Measurements from ENCODE around the gene CNBP.

CNBP gene

DNA sequence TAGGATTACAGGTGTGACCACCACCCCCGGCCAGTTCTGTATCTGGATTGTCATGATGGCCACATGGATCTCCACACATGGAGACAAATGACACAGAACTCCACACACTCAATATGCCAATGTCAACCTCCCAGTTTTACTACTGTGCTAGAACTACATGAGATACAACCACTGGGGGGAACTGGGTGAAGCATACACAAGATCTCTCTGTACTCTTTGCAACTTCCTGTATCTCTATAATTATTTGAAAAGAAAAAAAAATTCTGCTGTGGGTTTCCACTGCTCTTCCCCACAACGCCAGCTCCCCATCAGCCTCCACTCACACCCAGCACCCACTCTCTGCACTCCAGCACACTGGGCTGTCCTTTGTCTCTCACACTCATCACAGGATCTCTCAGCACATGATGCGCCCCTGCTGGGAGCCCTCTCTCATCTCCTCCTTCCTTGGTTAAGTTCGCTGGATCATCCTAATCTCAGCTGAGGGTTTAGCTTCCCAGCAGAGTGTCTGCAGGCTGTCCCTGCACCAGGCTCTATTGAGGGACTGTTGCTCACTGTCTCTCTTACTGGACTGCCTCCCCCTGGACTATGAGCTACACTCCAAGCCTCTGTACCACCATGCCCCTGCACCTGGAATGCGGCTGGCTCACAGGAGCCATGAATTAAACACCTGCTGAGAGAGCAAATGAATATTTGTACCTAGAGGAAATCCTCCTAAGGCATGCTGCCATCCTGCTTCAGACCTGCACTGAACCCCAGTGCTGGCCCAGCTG lies 51.4 kb downstream of the CNBP start:
- DNase-seq: peak in 1 of 56 donors; percentile 36

GRCh38 chr3:129131465-129132088 lies 52.1 kb downstream of the CNBP start:
- DNase-seq: no peak

DNA sequence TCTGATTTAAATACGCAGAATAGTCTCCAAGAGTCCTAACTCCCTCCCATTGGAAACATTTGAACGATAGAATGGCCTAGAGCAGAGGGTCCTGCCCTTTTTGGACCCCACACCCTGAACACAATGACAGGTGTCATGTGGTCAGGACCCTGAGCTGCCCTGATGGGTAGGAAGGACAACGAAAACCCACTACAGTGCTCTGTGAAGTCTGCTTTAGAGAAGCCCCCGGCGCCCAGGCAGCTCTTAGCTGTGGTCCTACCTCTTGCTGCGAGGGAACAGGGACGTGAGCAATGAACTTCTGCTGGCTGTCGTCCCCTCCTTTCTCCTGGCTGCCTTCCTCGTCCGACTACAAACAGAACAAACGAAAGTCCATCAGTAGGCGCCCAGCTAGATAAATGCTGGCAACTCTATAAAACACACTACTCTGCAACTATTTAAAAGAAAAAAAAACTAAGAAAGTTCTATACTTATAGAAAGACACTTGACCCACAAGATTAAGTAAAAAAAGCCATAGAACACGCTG lies 53.3 kb downstream of the CNBP start:
- no peak for DNase-seq

DNA sequence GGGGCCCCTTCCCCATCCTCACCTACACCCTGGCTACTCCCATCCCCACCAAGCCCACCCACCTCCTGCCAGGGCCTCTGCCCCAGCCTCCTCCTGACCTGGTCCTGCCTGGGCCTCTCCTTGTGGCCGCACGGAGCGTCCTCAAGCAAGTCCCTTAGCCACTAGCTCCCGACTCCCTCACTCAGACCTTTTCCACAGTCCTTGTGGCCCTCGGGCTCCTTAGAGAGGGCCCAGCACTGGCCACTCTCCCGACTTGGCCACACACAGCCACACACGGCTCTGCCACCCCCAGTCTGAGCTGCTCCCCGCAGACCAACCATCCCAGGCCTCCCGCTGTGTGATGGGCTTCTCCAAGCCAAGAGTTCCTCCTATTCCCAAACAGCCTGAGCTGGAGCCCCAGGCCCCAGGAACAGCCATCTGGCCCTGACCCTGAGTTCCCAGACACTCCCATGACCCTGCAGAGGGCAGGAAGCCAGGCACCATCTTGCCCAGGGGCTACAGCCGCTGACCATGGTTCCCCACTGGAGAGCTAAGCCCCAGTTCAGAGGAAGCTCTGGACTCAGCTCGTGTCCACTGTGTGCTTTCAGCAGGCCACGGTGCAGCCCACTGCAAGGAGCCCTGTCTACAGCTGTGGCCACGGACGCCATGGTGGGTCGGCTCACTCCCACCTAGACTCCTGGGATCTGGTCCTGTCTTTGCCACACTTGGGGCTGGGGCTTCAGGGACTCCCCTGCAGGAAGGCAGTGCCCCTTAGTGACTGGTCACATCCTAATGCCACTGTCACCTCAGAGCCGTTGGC lies 55.1 kb downstream of the CNBP start:
- DNase-seq: no peak

- DNase-seq: no peak
Measured at GRCh38 chr3:129126726-129127280, 56.9 kb downstream of the CNBP start.

- DNase-seq: no peak
Measured at GRCh38 chr3:129123314-129124060, 60.2 kb downstream of the CNBP start.

DNA sequence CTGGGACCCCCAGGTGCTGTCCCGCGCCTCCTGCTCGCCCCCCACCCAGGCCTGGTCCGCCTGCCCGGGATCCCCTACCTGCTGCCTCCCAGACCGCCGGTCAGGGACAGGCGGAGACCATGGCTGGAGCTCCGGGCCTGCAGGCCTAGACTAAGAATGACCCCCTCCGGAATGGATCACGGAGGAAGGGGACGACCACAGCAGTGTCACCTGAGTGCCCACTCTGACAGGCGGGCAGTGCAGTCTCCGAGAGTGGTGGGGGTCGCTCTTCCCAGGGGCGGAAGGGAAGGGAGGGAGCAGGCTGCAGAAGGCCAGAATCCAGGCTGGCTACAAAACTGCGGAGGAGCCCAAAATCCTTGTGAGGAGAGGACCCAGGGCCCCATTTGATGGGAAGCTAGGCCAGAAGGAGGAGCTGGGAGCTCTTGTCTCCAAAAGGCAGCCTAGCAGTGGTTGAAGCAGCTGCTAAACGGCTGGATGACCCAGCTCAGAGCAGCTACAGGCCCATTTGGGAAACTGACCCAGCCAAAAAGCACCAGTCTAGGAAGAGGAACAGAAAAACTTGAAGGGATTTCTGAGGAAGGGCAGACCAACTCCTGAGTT lies 61.2 kb downstream of the CNBP start:
- DNase-seq: no peak

- peak in 52 of 56 donors; percentile 30 to 90 (median 72) for DNase-seq
Measured at GRCh38 chr3:129121792-129122411, 61.8 kb downstream of the CNBP start, which contains the start of gene RAB43. TSS of gene RAB43 (minus strand) at chr3:129121804. CDS start at chr3:129121489, 315 bp downstream.

GRCh38 chr3:129121016-129121791 lies 62.5 kb downstream of the CNBP start:
- peak in 2 of 56 donors; percentile 42 to 55 for DNase-seq

GRCh38 chr3:129120254-129121004 lies 63.3 kb downstream of the CNBP start:
- DNase-seq: peak in 36 of 56 donors; percentile 11 to 62 (median 32)

- DNase-seq: no peak
Measured at GRCh38 chr3:129119365-129120100, 64.2 kb downstream of the CNBP start.

DNA sequence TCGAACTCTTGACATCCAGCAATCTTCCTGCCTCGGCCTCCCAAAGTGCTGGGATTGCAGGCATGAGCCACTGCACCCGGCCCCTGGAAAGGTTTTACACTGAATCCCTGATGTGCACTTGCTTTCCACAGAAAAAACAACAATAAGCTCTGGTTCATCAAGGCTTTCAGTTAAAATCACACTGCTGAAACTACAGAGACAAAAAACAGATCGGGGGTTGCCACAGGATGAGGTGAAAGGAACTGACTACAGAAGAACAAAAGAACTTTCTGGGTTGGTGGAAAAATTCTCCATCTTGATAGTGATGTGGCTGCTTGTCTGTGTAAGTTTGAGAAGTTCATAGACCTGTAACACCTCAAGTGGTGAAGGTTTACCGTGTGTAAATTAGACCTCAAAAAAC lies 65.0 kb downstream of the CNBP start:
- no peak for DNase-seq

All from amygdala (tissue), 56 donors.